Skeletal muscle satellite cell (primary cell): ENCODE data around the gene TALDO1.

ENCODE experiments used
- H3K27me3 ChIP-seq: 2 replicates; pipeline ENCODE4 v1.7.0; 2013; ENCODE audit warnings: low read length; ENCODE audit not compliant: control insufficient read depth, insufficient read depth
- H3K36me3 ChIP-seq: 2 replicates; pipeline ENCODE4 v1.7.0; 2013; ENCODE audit warnings: mild to moderate bottlenecking, control low read depth, low read length; ENCODE audit not compliant: insufficient read depth
- H3K4me1 ChIP-seq: 2 replicates; pipeline ENCODE4 v1.7.0; 2013; ENCODE audit warnings: low read length; ENCODE audit not compliant: control insufficient read depth, insufficient read depth
- H3K4me2 ChIP-seq: 2 replicates; pipeline ENCODE4 v1.7.0; 2013; ENCODE audit warnings: mild to moderate bottlenecking, low read length
- H3K4me3 ChIP-seq: 2 replicates; pipeline ENCODE4 v1.7.0; 2013; ENCODE audit warnings: low read length
- H3K9ac ChIP-seq: 2 replicates; pipeline ENCODE4 v1.7.0; 2013; ENCODE audit warnings: mild to moderate bottlenecking, low read depth, low read length, moderate library complexity
- H3K9me3 ChIP-seq: replicated peaks from 2 replicates; pipeline ENCODE4 v1.7.0; 2013; ENCODE audit warnings: mild to moderate bottlenecking, control low read depth, low read length

The TALDO1 gene

GRCh38 chr11:766106-766935 is 19.1 kb downstream of the TALDO1 start:
- Histone ChIP-seq H3K9ac (no peak overlapping the region), H3K4me1 (peaks cover 18% of the 10 kb centered on the region), H3K9me3 (no peaks in the 10 kb centered on the region), H3K4me3 (no peak overlapping the region), H3K36me3 (peaks cover 72% of the 10 kb centered on the region), H3K4me2 (no peak overlapping the region), H3K27me3 (no peaks in the 10 kb centered on the region)

GRCh38 chr11:766936-767210 is 19.6 kb downstream of the TALDO1 start:
- Histone ChIP-seq H3K4me3 (no peak overlapping the region), H3K4me1 (peaks cover 18% of the 10 kb centered on the region), H3K9me3 (no peaks in the 10 kb centered on the region), H3K36me3 (peaks cover 72% of the 10 kb centered on the region), H3K27me3 (no peaks in the 10 kb centered on the region), H3K9ac (no peak overlapping the region), H3K4me2 (no peak overlapping the region)

GRCh38 chr11:767238-767637 is 20.0 kb downstream of the TALDO1 start:
- H3K4me2 ChIP-seq, result no peak overlapping the region
- H3K27me3 ChIP-seq, result no peaks in the 10 kb centered on the region
- no peak overlapping the region for H3K4me3 ChIP-seq
- peaks cover 73% of the 10 kb centered on the region for H3K36me3 ChIP-seq
- H3K9ac ChIP-seq, result no peak overlapping the region
- peaks cover 16% of the 10 kb centered on the region for H3K4me1 ChIP-seq
- no peaks in the 10 kb centered on the region for H3K9me3 ChIP-seq

GRCh38 chr11:769887-770641 is 22.8 kb downstream of the TALDO1 start:
- Histone ChIP-seq H3K4me3 (no peak overlapping the region), H3K36me3 (peaks cover 69% of the 10 kb centered on the region), H3K9me3 (no peaks in the 10 kb centered on the region), H3K4me1 (peaks cover 25% of the 10 kb centered on the region), H3K27me3 (no peaks in the 10 kb centered on the region), H3K9ac (no peak overlapping the region), H3K4me2 (no peak overlapping the region)

GRCh38 chr11:770642-771616 is 23.7 kb downstream of the TALDO1 start:
- H3K9me3 ChIP-seq, result no peaks in the 10 kb centered on the region
- peaks cover 33% of the 10 kb centered on the region for H3K4me1 ChIP-seq
- H3K27me3 ChIP-seq, result no peaks in the 10 kb centered on the region
- no peak overlapping the region for H3K4me3 ChIP-seq
- peaks cover 60% of the 10 kb centered on the region for H3K36me3 ChIP-seq
- H3K9ac ChIP-seq, result no peak overlapping the region
- no peak overlapping the region for H3K4me2 ChIP-seq

GRCh38 chr11:771617-772204 is 24.4 kb downstream of the TALDO1 start:
- peaks cover 36% of the 10 kb centered on the region for H3K4me1 ChIP-seq
- no peak overlapping the region for H3K4me3 ChIP-seq
- peaks cover 52% of the 10 kb centered on the region for H3K36me3 ChIP-seq

GRCh38 chr11:772429-773390 is 25.4 kb downstream of the TALDO1 start:
- Histone ChIP-seq H3K9ac (peak overlapping the region; percentile 26), H3K36me3 (peaks cover 44% of the 10 kb centered on the region), H3K4me1 (peaks cover 35% of the 10 kb centered on the region), H3K4me3 (no peak overlapping the region), H3K9me3 (no peaks in the 10 kb centered on the region), H3K4me2 (peak overlapping the region; percentile 37), H3K27me3 (no peaks in the 10 kb centered on the region)

More at GRCh38 chr11:771617-772204, 24.4 kb downstream of the TALDO1 start:
- Histone ChIP-seq H3K9ac (no peak overlapping the region), H3K9me3 (no peaks in the 10 kb centered on the region), H3K27me3 (no peaks in the 10 kb centered on the region), H3K4me2 (no peak overlapping the region)

- no peaks in the 10 kb centered on the region for H3K9me3 ChIP-seq
- H3K4me2 ChIP-seq, result peak overlapping the region; percentile 37
- H3K9ac ChIP-seq, result no peak overlapping the region
- H3K4me1 ChIP-seq, result peaks cover 39% of the 10 kb centered on the region
- no peak overlapping the region for H3K4me3 ChIP-seq
- no peaks in the 10 kb centered on the region for H3K27me3 ChIP-seq
- H3K36me3 ChIP-seq, result peaks cover 44% of the 10 kb centered on the region
These were observed 26.2 kb downstream of the TALDO1 start for GRCh38 chr11:773425-773824.

GRCh38 chr11:773830-774229 is 26.6 kb downstream of the TALDO1 start:
- peaks cover 44% of the 10 kb centered on the region for H3K36me3 ChIP-seq
- peaks cover 42% of the 10 kb centered on the region for H3K4me1 ChIP-seq
- no peak overlapping the region for H3K4me2 ChIP-seq
- H3K9ac ChIP-seq, result no peak overlapping the region
- H3K9me3 ChIP-seq, result no peaks in the 10 kb centered on the region
- no peak overlapping the region for H3K4me3 ChIP-seq
- H3K27me3 ChIP-seq, result no peaks in the 10 kb centered on the region

GRCh38 chr11:774873-775592 is 27.8 kb downstream of the TALDO1 start:
- H3K4me1 ChIP-seq, result peaks cover 42% of the 10 kb centered on the region
- no peaks in the 10 kb centered on the region for H3K27me3 ChIP-seq
- H3K36me3 ChIP-seq, result peaks cover 45% of the 10 kb centered on the region
- H3K9me3 ChIP-seq, result no peaks in the 10 kb centered on the region
- no peak overlapping the region for H3K9ac ChIP-seq
- H3K4me2 ChIP-seq, result peak overlapping the region; percentile 97
- H3K4me3 ChIP-seq, result peak overlapping the region; percentile 62
